ENCODE measurements around the gene ACADM.
"Not testable (repeated sequence)": the region's sequence is repeated elsewhere in the genome, so short reads cannot be mapped to it uniquely, and the experiment has no call there.

Gene ACADM

DNA sequence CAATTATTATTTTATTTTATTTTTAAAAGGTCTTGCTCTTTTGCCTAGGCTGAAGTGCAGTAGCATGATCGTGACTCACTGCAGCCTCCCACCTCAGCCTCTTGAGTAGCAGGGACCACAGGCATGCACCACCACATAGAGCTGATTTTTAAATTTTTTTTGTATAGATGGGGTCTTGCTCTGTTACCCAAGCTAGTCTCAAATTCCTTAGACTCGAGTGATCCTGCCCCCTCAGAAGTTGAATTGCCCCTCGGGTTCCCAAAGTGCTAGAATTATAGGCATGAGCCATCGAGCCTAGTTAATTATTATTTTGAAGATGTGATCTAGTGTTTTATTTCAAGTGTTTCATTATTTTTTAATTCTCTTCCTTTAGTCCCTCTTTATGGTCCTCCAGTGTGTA, 84.4 kb downstream of the ACADM start:
- TF ChIP-seq, protein P1, sequence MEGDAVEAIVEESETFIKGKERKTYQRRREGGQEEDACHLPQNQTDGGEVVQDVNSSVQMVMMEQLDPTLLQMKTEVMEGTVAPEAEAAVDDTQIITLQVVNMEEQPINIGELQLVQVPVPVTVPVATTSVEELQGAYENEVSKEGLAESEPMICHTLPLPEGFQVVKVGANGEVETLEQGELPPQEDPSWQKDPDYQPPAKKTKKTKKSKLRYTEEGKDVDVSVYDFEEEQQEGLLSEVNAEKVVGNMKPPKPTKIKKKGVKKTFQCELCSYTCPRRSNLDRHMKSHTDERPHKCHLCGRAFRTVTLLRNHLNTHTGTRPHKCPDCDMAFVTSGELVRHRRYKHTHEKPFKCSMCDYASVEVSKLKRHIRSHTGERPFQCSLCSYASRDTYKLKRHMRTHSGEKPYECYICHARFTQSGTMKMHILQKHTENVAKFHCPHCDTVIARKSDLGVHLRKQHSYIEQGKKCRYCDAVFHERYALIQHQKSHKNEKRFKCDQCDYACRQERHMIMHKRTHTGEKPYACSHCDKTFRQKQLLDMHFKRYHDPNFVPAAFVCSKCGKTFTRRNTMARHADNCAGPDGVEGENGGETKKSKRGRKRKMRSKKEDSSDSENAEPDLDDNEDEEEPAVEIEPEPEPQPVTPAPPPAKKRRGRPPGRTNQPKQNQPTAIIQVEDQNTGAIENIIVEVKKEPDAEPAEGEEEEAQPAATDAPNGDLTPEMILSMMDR (IDR thresholded peaks at IDR 0.05; ENCODE audit: borderline replicate concordance, control extremely low read depth, extremely low read depth, insufficient read depth, missing control alignments), result no peak
- in situ Hi-C loops (cut with MboI; ENCODE audit: low sequenced_read_pairs, unreplicated experiment), result no loop called here
- no peak for DNase-seq (ENCODE audit: low spot score)

DNA sequence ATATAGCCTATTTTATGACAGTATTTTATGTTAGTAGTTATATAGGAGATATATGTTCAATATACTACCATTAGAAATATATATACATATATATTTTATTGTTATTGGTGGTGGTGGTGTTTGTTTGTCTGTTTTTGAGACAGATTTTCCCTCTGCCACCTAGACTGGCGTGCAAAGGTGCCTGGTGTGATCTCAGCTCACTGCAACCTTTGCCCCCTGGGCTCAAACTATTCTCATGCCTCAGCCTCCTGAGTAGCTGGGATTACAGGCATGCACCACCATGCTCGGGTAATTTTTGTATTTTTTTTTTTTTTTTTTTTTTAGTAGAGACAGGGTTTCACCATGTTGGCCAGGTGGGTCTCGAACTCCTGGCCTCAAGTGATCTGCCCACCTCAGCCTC, 85.6 kb downstream of the ACADM start:
- DNase-seq (ENCODE audit: low spot score); in situ Hi-C loops (cut with MboI; ENCODE audit: low sequenced_read_pairs, unreplicated experiment): not testable (repeated sequence)

DNA sequence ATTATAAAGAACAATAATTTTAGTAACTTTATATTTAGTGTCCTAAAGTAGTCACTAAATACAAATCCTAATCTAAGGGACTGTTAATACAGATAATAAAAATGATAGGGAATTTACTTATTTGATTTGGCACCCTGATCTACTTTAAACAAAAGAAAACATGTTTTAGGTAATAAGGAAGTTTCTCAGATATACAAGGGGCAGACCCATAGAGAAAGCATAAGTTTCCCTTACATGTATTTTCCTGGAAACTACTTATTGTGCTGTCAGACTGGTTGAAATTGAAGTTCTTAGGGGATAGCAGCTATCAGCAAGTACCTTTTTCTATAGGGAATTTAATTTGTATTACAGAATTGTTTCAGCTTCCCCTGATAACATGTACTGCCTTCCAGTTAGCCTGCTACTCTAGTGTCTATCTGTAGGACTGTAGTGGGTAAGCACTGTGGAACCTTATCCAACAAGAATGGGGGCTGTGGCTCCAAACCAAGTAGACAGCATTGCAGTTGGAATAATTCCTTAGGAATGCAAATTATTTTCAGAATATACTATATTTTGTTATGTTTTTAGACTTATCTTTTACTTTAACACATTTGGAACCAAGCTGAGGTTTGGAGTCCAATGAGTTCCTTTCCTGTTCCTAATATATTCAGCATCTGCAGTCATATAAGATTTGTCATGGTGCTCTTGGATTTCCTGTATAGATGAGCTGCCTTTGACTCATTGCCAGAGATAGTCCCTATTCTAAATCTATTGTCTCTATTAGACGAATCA, 86.9 kb downstream of the ACADM start:
- TF ChIP-seq, protein P1 (IDR thresholded peaks at IDR 0.05; ENCODE audit: borderline replicate concordance, control extremely low read depth, extremely low read depth, insufficient read depth, missing control alignments), result no peak
- in situ Hi-C loops (cut with MboI; ENCODE audit: low sequenced_read_pairs, unreplicated experiment), result no loop called here
- DNase-seq (ENCODE audit: low spot score), result no peak

DNA sequence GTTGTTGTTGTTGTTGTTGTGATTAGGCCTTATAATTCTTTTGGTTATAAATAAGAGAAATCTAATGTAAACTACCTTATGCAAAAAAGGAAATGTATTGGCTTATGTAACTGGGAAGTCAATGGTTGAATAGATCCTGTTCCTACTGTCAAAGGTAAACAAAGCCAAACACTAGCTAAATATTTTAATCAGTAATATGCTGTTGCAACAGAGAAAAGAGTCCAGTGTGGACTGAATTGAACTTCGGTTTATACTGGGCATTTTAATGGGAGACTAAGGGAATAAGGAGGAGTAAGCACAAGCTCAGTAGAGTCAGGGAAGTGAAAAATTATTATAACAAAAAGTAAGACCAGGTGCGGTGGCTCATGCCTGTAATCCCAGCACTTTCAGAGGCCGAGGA, 87.6 kb downstream of the ACADM start:
- in situ Hi-C loops (cut with MboI; ENCODE audit: low sequenced_read_pairs, unreplicated experiment), result no loop called here
- DNase-seq (ENCODE audit: low spot score), result no peak
- TF ChIP-seq, protein P1 (IDR thresholded peaks at IDR 0.05; ENCODE audit: borderline replicate concordance, control extremely low read depth, extremely low read depth, insufficient read depth, missing control alignments), result no peak

Data from GM13976 (cell line).